Cardiac fibroblast (primary cell): ENCODE measurements around the gene CANT1.

ENCODE experiments used
- DNase-seq, 2 donors: peaks; one replicate each; pipeline versions ENCODE4 v3.0.0 to v3.0.0-alpha.2; 2010; ENCODE audit warnings: low read depth in 2 of 2
- H3K4me3 ChIP-seq, 2 donors: replicated peaks in 1 of 2; 1 replicate in 1 of 2; 2 replicates in 1 of 2; pipeline ENCODE4 v1.5.1; 2011; ENCODE audit warnings: low read depth in 2 of 2, low read length in 2 of 2, mild to moderate bottlenecking in 2 of 2, moderate library complexity in 1 of 2
- TF ChIP-seq, protein P1 (sequence below): IDR thresholded peaks from one replicate; pipeline ENCODE4 v1.5.1; 2011; ENCODE audit warnings: low read depth, mild to moderate bottlenecking, low read length, inconsistent platforms

CANT1 gene

DNA sequence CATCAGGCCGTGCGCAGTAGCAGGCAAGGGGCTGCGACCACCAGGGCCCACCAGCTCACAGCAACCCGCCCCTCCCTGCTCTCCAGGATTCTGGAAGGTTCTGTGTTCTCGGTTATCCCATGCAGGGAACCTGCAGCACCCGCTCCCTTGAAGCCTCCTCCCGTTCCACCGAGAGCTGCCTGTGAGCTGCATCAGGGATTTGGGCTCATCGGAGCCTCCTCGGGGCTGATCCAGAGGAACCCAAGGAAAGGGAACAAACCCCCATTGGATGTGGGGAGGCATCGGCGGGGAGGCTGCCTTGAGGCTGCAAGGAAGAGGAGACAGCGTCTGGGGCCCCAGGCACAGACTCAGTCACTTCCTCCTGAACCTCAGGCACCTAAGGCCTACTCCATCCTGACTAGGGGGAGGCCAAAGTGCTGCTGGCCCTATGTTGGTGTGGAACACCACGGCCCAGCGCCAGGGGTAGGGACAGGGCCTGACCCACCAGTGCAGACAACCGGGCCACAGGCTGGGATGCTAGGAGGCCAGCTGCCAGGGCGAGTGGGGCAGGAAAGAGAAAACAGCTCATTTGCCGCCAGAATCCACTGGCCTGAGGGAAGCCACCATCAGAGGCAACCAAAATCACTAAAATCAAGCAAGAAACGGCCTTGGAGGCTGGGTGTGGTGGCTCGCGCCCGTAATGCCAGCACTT lies 15.4 kb downstream of the CANT1 start:
- TF ChIP-seq, protein P1, sequence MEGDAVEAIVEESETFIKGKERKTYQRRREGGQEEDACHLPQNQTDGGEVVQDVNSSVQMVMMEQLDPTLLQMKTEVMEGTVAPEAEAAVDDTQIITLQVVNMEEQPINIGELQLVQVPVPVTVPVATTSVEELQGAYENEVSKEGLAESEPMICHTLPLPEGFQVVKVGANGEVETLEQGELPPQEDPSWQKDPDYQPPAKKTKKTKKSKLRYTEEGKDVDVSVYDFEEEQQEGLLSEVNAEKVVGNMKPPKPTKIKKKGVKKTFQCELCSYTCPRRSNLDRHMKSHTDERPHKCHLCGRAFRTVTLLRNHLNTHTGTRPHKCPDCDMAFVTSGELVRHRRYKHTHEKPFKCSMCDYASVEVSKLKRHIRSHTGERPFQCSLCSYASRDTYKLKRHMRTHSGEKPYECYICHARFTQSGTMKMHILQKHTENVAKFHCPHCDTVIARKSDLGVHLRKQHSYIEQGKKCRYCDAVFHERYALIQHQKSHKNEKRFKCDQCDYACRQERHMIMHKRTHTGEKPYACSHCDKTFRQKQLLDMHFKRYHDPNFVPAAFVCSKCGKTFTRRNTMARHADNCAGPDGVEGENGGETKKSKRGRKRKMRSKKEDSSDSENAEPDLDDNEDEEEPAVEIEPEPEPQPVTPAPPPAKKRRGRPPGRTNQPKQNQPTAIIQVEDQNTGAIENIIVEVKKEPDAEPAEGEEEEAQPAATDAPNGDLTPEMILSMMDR = no peak
- no peak for DNase-seq
- H3K4me3 ChIP-seq = no peak overlapping the region

DNA sequence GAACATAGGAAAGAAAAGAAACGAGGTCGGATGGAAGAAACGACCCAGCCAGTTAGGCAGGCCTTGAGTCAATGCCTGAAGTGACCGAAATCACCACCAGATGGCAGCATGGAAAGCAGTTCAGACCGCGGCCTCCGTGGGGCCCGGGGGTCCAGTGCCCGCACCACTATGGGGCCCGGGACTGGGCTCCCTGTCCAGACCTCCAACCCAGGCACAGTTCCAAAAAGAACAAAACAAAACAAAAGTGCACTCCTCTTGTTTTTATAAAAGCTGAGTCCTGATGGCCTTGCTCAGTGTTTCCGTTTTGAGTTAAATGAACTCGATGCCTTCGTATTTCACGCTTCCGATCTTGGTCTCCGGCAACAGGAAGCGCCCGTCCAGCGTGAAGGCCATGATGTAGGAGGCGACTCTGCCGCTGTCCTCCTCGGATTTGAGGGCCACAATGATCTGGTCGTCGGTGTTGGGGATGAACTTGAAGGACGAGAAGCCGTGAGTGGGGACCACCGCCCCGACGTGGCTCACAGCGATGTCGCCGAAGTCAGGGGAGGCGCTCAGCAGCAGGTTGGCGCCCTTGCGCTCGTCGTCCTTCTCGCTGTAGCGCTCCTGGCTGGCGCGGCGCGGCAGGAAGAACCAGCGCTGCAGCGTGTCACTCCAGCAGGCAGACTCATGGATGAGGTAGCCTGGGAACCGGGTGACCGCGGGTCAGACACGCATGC lies 16.2 kb downstream of the CANT1 start:
- TF ChIP-seq, protein P1 = peak; percentile 76
- H3K4me3 ChIP-seq = no peak overlapping the region

DNA sequence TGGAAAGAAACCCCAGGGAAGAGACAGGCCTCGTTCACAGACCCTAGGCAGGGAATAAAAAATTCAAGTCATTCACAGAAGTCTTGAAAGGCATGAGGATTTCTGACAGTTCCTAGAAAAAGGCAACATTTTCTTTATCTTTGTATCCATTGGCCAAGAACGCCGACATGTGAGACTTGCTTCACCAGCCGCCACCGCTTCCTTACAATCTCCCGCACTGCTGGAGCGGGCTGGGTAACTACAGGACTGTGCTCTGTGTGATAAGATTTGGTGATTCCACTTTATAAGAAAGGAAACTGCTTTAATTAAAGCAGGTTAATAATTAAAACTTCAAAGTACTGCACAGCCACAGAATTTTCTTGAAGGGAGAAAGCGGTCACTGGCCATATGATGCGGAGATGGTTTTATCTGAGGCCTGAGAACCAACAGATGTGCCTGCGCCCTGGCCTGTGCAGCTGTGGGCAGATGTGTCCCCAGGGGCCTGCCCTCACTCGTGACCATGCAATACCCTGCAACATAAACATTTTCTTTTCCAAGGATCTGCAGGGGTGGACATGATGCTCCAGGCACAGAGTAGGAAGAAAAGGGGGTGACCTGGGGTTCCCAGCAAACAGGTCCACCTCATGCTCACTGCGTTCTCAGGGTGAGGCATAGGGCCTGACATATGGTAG lies 16.9 kb downstream of the CANT1 start:
- H3K4me3 ChIP-seq = no peak overlapping the region
- DNase-seq = no peak
- TF ChIP-seq, protein P1 = no peak

More for the DNA sequence above, 16.2 kb downstream of the CANT1 start:
- DNase-seq = peak; percentile 65

DNA sequence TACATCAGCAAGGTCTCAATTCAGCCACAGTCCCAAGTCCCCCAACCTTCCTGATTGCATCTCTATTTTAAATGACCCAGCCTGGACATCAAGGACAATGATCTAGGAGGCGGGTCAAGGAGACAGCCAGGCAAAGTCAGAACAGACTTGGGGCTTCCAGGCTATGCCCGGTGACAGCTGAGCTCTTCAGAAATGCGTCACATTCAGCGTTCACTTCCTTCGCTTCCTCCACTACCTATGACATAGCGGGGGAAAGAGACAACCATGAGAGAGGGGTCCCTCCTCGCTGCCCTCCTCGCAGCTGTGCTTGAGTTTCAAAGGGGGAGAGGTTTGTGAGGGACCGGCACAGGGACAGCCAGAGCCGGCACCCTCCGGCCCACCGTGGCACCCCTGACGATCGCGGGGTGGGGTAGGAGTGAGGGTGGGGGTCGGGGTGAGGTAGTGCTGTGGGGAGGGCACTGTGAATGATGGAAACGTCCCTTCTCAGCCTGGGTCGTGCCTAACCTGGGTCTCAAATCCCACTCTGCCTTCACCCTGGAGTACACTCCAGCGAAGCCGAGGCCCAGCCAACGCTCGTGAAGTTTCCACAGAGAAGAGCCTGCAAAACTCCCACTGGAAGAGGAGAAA lies 17.5 kb downstream of the CANT1 start:
- no peak overlapping the region for H3K4me3 ChIP-seq
- TF ChIP-seq, protein P1 = no peak
- DNase-seq = no peak

DNA sequence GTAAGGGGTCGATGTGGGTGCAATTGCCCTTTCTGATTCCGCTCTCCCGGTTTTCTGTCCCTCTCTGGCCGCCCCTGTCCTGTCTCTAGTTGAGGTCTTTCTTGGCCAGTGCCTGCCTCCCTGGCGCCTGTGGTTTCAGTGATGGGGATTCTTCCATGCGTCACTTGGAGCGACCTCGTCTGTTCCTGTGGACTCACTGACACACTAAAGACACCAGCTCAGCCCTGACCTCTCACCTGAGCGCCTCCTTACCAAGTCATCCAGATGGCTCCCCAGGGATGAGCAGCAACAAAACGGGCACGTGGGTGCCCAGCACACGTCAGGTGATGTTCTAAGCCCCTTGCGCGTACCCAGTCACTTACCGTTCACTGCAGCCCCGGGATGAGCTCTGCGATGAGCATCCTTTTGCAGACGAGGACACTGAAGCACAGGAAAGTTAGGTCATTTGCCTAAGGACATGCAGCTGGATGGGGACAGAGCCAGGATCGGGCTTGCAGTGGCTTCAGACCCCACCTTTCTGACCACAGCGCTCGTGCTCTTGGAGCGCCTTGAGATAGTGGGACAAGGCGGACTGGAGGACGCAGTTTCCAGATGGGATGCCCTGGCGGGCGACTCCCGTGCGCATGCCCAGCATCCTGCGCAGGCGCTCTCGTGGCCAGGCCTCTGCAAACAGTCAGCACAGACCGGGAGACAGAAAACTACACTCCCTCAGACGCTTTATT lies 18.4 kb downstream of the CANT1 start:
- TF ChIP-seq, protein P1 = no peak
- DNase-seq = no peak

DNA sequence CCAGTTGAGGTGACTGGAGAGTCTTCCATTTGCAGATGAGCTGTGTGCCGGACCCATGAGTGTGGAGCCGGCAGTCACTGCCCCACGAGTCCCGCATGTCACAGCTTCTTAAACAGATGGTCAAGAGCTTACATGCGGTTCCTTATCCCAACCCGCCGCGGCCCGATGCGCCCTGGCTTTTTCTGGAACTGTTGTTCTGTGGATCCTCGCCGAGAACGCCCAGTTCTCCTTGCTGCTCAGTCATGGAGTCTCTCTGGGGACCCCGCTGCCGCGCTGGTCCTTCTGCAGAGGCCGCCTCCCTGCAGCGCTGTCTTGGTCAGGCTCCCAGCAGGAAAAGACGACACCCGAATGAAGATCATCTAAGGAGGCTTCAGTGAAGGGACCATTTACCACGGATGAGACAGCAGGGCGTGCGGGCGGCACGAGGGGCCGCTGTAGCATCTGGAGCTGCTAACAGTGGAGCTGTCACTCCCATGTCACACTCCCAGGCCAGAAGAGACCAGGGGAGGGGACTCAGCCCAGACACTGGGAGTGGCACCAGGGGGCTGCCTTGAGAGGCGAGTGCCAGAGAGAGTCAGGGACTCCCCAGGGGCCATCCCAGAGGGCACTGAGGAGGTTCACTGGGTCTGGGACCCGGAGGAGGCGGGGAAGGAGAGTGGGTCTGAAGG lies 19.1 kb downstream of the CANT1 start:
- no peak overlapping the region for H3K4me3 ChIP-seq
- TF ChIP-seq, protein P1 = no peak
- DNase-seq = no peak

More for the DNA sequence above, 18.4 kb downstream of the CANT1 start:
- H3K4me3 ChIP-seq = no peak overlapping the region
